Tibial nerve (tissue), 4 donors: Measurements from ENCODE around the gene LATS2.

Source experiments
- EP300 ChIP-seq, 2 donors: sonication (generic); formaldehyde crosslinking; IDR thresholded peaks; one replicate each; pipeline ENCODE4 v1.6.1; 2017; ENCODE audit warnings: antibody characterized with exemption in 2 of 2, mild to moderate bottlenecking in 1 of 2
- TF ChIP-seq, protein P1 (sequence below), 5 experiments: fragments of 200-600 bp in 3 of 5; fragments of 450-650 bp in 2 of 5; sonication (generic) in 3 of 5; IDR thresholded peaks; one replicate each; pipeline ENCODE4 v1.5.1; 2016 to 2019; ENCODE audit warnings: antibody characterized with exemption in 5 of 5, mild to moderate bottlenecking in 3 of 5, moderate library complexity in 2 of 5

DNA sequence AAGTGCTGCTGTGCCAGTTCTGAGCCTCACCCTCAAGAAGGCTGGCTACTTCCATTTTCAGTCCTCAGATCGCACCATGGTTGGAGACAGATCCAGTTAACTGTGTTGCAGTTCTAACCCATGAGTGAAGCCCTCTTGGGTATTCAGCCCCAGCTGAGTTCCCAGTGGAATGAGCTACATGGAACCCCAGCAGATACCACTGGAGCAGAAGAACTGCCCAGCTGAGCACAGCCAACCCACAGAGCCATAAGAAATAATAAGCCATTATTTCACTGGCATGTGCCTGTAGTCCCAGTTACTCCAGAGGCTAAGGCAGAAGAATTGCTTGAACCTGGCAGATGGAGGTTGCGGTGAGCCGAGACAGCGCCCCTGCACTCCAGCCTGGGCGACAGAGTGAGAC, 59.9 kb downstream of the LATS2 start:
- TF ChIP-seq, protein P1, sequence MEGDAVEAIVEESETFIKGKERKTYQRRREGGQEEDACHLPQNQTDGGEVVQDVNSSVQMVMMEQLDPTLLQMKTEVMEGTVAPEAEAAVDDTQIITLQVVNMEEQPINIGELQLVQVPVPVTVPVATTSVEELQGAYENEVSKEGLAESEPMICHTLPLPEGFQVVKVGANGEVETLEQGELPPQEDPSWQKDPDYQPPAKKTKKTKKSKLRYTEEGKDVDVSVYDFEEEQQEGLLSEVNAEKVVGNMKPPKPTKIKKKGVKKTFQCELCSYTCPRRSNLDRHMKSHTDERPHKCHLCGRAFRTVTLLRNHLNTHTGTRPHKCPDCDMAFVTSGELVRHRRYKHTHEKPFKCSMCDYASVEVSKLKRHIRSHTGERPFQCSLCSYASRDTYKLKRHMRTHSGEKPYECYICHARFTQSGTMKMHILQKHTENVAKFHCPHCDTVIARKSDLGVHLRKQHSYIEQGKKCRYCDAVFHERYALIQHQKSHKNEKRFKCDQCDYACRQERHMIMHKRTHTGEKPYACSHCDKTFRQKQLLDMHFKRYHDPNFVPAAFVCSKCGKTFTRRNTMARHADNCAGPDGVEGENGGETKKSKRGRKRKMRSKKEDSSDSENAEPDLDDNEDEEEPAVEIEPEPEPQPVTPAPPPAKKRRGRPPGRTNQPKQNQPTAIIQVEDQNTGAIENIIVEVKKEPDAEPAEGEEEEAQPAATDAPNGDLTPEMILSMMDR (IDR thresholded peaks at IDR 0.05), result no peak
- TF ChIP-seq EP300 (IDR thresholded peaks at IDR 0.05), result no peak
